ENCODE results near the gene POU6F2. TPM values are rescaled to one million over a fixed set of nuclear protein-coding genes. Genes with fewer than 3 reads are reported as not detected.

The POU6F2 gene
- total RNA-seq, 4 donors from 2014 or later, result 0.91 TPM; not detected in 3

DNA sequence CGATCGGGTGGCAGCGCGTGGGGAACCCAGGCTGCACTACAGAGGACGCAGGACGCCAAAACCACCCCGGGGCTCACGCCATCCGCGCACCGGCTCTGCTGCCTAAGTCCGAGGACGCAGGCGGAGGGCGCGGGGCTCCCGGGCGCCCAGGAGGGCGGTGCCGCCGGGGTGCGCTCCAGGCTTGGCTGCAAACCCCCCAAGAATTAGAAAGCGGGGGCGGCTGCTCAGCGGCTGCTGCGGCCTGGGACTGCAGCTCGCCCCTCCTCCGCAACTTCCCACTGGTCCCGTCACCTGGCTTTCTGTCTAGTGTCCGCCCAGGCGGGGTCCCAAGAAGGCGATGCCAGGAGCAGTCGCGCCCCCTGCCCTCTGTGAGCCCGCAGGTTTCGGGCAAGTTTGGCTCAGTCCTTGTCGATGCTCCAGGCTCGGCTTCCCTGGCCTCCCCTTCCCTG lies 1.7 kb upstream of the POU6F2 start:
- intact Hi-C loops (cut with DNase I; ENCODE audit: low total_unique reads), result no loop called here
- H3K36me3 ChIP-seq, result no peaks in the 10 kb centered on the region
- TF ChIP-seq, protein P1, sequence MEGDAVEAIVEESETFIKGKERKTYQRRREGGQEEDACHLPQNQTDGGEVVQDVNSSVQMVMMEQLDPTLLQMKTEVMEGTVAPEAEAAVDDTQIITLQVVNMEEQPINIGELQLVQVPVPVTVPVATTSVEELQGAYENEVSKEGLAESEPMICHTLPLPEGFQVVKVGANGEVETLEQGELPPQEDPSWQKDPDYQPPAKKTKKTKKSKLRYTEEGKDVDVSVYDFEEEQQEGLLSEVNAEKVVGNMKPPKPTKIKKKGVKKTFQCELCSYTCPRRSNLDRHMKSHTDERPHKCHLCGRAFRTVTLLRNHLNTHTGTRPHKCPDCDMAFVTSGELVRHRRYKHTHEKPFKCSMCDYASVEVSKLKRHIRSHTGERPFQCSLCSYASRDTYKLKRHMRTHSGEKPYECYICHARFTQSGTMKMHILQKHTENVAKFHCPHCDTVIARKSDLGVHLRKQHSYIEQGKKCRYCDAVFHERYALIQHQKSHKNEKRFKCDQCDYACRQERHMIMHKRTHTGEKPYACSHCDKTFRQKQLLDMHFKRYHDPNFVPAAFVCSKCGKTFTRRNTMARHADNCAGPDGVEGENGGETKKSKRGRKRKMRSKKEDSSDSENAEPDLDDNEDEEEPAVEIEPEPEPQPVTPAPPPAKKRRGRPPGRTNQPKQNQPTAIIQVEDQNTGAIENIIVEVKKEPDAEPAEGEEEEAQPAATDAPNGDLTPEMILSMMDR (IDR thresholded peaks at IDR 0.05), result no peak
- H3K4me1 ChIP-seq, result no peaks in the 10 kb centered on the region
- H3K27ac ChIP-seq, result no peak overlapping the region
- no peak for DNase-seq
- H3K4me3 ChIP-seq, result no peak overlapping the region
- peaks cover 0 to 19% of the 10 kb centered on the region in 2 donors for H3K27me3 ChIP-seq
- no peaks in the 10 kb centered on the region for H3K9me3 ChIP-seq

DNA sequence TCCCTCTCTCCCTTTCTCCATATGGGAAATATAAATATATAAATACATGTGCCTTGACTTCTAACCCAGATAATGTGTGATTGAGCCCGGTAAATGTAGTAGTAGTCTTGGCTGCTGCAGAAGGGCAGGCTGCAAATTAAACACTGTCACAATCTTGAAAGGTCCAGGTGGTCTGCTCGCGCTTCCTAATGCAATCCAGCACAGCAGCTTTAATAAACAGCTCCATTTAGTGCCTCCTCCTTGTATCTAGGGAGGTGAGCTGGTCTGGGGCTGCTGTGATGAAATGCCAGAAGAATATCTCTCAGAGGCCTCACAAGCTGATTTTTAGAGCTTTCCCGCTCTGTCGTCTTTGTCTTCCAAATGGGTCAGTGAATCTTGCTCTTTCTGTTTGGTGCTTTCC lies 782 bp downstream of the POU6F2 start:
- Histone ChIP-seq H3K4me3 (no peak overlapping the region), H3K9me3 (no peaks in the 10 kb centered on the region), H3K27ac (no peak overlapping the region), H3K27me3 (peaks cover 0 to 19% of the 10 kb centered on the region in 2 donors), H3K4me1 (no peaks in the 10 kb centered on the region), H3K36me3 (no peaks in the 10 kb centered on the region)
- intact Hi-C loops (cut with DNase I; ENCODE audit: low total_unique reads), result no loop called here
- TF ChIP-seq, protein P1 (IDR thresholded peaks at IDR 0.05), result no peak
- no peak for TF ChIP-seq POLR2A (IDR thresholded peaks at IDR 0.05)
- DNase-seq, result no peak

DNA sequence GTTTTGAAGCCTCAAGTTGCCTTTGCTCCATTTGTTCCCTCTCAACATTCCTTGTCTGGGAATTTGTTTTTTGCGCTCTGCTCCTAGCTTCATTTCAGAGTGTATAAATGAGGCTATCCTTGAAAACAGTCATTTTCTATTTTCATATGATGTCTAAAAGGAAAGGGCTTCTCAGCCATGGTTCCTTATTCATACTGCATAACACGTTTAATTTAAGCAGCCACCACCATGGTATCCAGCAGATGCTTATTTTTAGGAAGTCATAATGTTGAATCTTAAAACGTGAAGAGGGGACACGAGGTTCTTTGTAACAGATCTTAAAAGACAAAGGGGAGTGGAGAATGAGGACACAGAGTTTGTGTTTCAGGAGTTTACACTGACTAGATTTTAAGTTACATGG lies 14.5 kb downstream of the POU6F2 start:
- intact Hi-C loops (cut with DNase I; ENCODE audit: low total_unique reads), result no loop called here
- DNase-seq, result no peak
- Histone ChIP-seq H3K9me3 (no peaks in the 10 kb centered on the region), H3K4me1 (no peaks in the 10 kb centered on the region), H3K4me3 (no peak overlapping the region), H3K27me3 (no peaks in the 10 kb centered on the region), H3K27ac (no peak overlapping the region), H3K36me3 (no peaks in the 10 kb centered on the region)
- TF ChIP-seq POLR2A (IDR thresholded peaks at IDR 0.05), result no peak
- TF ChIP-seq, protein P1 (IDR thresholded peaks at IDR 0.05), result no peak

DNA sequence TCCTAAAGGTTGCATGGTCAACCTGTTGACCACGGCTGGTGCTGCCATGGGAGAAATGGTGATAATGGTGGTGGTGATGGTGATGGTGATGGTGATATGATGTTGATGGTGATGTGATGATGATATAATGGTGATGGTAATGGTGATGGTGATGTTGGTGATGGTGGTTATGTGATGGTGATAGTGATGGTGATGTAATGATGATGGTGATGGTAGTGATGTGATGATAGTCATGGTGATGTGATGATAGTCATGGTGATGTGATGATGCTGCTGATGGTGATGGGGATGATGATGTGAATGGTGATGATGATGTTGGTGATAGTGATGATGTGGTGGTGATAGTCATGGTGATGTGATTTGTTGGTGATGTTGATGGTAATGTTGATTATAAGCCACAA lies 23.9 kb downstream of the POU6F2 start:
- no peaks in the 10 kb centered on the region for H3K36me3 ChIP-seq
- no peak for DNase-seq
- TF ChIP-seq, protein P1 (IDR thresholded peaks at IDR 0.05), result no peak
- no peak for TF ChIP-seq POLR2A (IDR thresholded peaks at IDR 0.05)
- no peaks in the 10 kb centered on the region for H3K9me3 ChIP-seq
- H3K27ac ChIP-seq, result no peak overlapping the region
- intact Hi-C loops (cut with DNase I; ENCODE audit: low total_unique reads), result no loop called here
- no peaks in the 10 kb centered on the region for H3K4me1 ChIP-seq
- H3K4me3 ChIP-seq, result no peak overlapping the region
- no peaks in the 10 kb centered on the region for H3K27me3 ChIP-seq

DNA sequence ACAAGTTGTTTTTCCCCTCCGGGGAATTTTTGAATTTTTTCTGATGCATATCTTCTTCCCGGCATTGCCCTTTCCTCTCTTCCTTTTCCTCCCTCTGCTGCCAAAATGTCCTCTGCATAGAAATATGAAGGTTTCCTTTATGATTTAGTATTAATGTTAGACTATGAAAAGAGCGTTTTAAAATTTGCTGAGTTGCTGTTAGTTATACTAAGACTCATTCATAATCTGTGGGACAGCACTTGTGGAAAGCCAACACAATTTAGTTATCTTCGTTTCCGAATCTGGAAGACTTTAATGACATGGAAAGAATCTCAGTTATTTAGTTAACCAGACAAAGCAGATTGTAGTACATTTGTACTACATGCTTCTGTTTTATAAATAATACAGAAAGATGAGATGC lies 25.0 kb downstream of the POU6F2 start:
- no peaks in the 10 kb centered on the region for H3K9me3 ChIP-seq
- DNase-seq, result no peak
- intact Hi-C loops (cut with DNase I; ENCODE audit: low total_unique reads), result no loop called here
- no peaks in the 10 kb centered on the region for H3K4me1 ChIP-seq
- TF ChIP-seq, protein P1 (IDR thresholded peaks at IDR 0.05), result no peak
- no peak for TF ChIP-seq POLR2A (IDR thresholded peaks at IDR 0.05)
- no peak overlapping the region for H3K4me3 ChIP-seq
- H3K36me3 ChIP-seq, result no peaks in the 10 kb centered on the region
- H3K27ac ChIP-seq, result no peak overlapping the region
- H3K27me3 ChIP-seq, result no peaks in the 10 kb centered on the region
